K562 (cell line): Measurements from ENCODE around the gene NUP107. TPM values are rescaled to one million over a fixed set of nuclear protein-coding genes. Genes with fewer than 3 reads are reported as not detected.
A peak's percentile ranks its signal among the peaks of the same experiment; 100 is the strongest.

ENCODE experiments used
- ATAC-seq: fragments of 200-7000 bp; cut with Tn5 transposase; 3 replicates; pipeline ENCODE4 v1.9.1; 2020; ENCODE audit warnings: moderate library complexity
- BruUV-seq: library from RNA; stranded (reverse); fragments of 400-500 nt; replicated peaks from 2 replicates; lab custom pipeline; 2021; lab: Mats Ljungman, UMichigan
- CTCF ChIA-PET: fragments of 300-600 bp; formaldehyde crosslinking; extraction: SDS; loops from one replicate; lab custom pipeline; 2021; ENCODE audit warnings: low intra/inter-chr PET ratio; lab: Yijun Ruan, JAX
- POLR2A ChIA-PET: fragments of 300-600, 350-650 bp; sonication (Branson Sonifier 250); formaldehyde crosslinking; extraction: SDS; loops from one replicate; lab custom pipeline; 2021; ENCODE audit warnings: antibody characterized with exemption, inconsistent platforms; lab: Yijun Ruan, JAX
- DNase-seq, 4 experiments: peaks; one replicate each; pipeline versions ENCODE4 v3.0.0 to v3.0.0-alpha.2; 2011 to 2018; ENCODE audit warnings: low spot score in 3 of 4, mixed read lengths in 3 of 4; ENCODE audit errors: extremely low read depth in 1 of 4
- FAIRE-seq: peaks from 2 replicates; lab custom pipeline; 2011; peaks lifted over from hg19 to GRCh38; lab: Jason Lieb, UNC
- H2AFZ ChIP-seq: 2 replicates; pipeline ENCODE4 v1.6.0; 2011; ENCODE audit warnings: low read depth, low read length, control low read depth, inconsistent platforms
- H3K27ac ChIP-seq: fragments of 200-600 bp; 3 replicates; pipeline ENCODE4 v1.8.0; 2011; ENCODE audit warnings: low read depth, mild to moderate bottlenecking, control low read depth, inconsistent platforms, low read length, moderate library complexity, mixed read lengths; ENCODE audit errors: extremely low read depth
- H3K27me3 ChIP-seq, 2 experiments: fragments of 300-600 bp in 1 of 2; 2 replicates in 1 of 2; 3 replicates in 1 of 2; pipeline versions ENCODE4 v1.6.0 to v1.8.0; 2011; ENCODE audit warnings: inconsistent platforms in 2 of 2, low read length in 2 of 2, mild to moderate bottlenecking in 1 of 2, mixed read lengths in 1 of 2, moderate library complexity in 1 of 2; ENCODE audit not compliant: control insufficient read depth in 2 of 2, insufficient read depth in 2 of 2
- H3K36me3 ChIP-seq: fragments of 300-600 bp; 3 replicates; pipeline ENCODE4 v1.8.0; 2011; ENCODE audit warnings: mild to moderate bottlenecking, low read length, inconsistent platforms; ENCODE audit not compliant: control insufficient read depth, insufficient read depth
- H3K4me1 ChIP-seq, 2 experiments: fragments of 200-600 bp in 1 of 2; replicated peaks in 1 of 2; 2 replicates in 1 of 2; 3 replicates in 1 of 2; pipeline versions ENCODE4 v1.5.1 to v1.8.0; 2011; ENCODE audit warnings: inconsistent platforms in 2 of 2, low read length in 2 of 2, mild to moderate bottlenecking in 1 of 2, mixed read lengths in 1 of 2, moderate library complexity in 1 of 2; ENCODE audit not compliant: control insufficient read depth in 2 of 2, insufficient read depth in 2 of 2
- H3K4me2 ChIP-seq: 2 replicates; pipeline ENCODE4 v1.6.1; 2011; ENCODE audit warnings: low read length, control low read depth, inconsistent platforms, mixed read lengths; ENCODE audit not compliant: insufficient read depth
- H3K4me3 ChIP-seq: fragments of 200-600 bp; sonication (generic), shearing (Covaris generic); 2 replicates; pipeline ENCODE4 v1.5.1; 2016; ENCODE audit warnings: control low read depth, inconsistent platforms
- H3K79me2 ChIP-seq: fragments of 200-600 bp; 3 replicates; pipeline ENCODE4 v1.8.0; 2011; ENCODE audit warnings: low read length, inconsistent platforms; ENCODE audit not compliant: control insufficient read depth, insufficient read depth
- H3K9ac ChIP-seq, 2 experiments: 2 replicates each; pipeline versions ENCODE4 v1.6.0 to v1.6.1; 2011; ENCODE audit warnings: low read depth in 2 of 2, low read length in 2 of 2, control low read depth in 1 of 2, inconsistent platforms in 1 of 2, mild to moderate bottlenecking in 1 of 2, mixed read lengths in 1 of 2; ENCODE audit not compliant: insufficient read depth in 1 of 2
- H3K9me1 ChIP-seq: one replicate; pipeline ENCODE4 v1.6.0; 2011; ENCODE audit warnings: inconsistent platforms, mild to moderate bottlenecking, low read length, moderate library complexity; ENCODE audit not compliant: control insufficient read depth, insufficient read depth
- H3K9me3 ChIP-seq: replicated peaks from 2 replicates; pipeline ENCODE4 v1.5.1; 2011; ENCODE audit warnings: low read depth, low read length, inconsistent platforms; ENCODE audit not compliant: control insufficient read depth, insufficient read depth
- H4K20me1 ChIP-seq: replicated peaks from 2 replicates; pipeline ENCODE4 v1.6.1; 2011; ENCODE audit warnings: low read length, inconsistent platforms, mixed read lengths; ENCODE audit not compliant: control insufficient read depth, insufficient read depth
- ELF1 ChIP-seq: fragments of 200-800 bp; sonication (Bioruptor generic); IDR thresholded peaks from 2 replicates; pipeline ENCODE4 v1.6.1; 2016; ENCODE audit warnings: missing genetic modification characterization, missing compliant biosample characterization
- ILF3 ChIP-seq: fragments of 450-650 bp; IDR thresholded peaks from 2 replicates; pipeline ENCODE4 v1.6.1; 2018; ENCODE audit warnings: antibody characterized with exemption, mild to moderate bottlenecking, moderate library complexity, borderline replicate concordance
- NR1H2 ChIP-seq: sonication (generic); formaldehyde crosslinking; IDR thresholded peaks from 2 replicates; pipeline ENCODE4 v1.4.0; 2020; ENCODE audit warnings: mild to moderate bottlenecking, missing genetic modification reagents
- PRPF4 ChIP-seq: fragments of 200-400 bp; formaldehyde crosslinking; IDR thresholded peaks from one replicate; pipeline ENCODE4 v1.6.1; 2017; ENCODE audit warnings: low read length, low read depth, mild to moderate bottlenecking; ENCODE audit not compliant: insufficient read depth, poor library complexity, severe bottlenecking
- SMAD4 ChIP-seq: fragments of 250-450 bp; sonication (Bioruptor Pico); conservative IDR thresholded peaks from 2 replicates; pipeline ENCODE4 v1.8.0; 2021; ENCODE audit warnings: inconsistent platforms, mild to moderate bottlenecking, moderate library complexity
- TEAD1 ChIP-seq, 2 experiments: fragments of 450-650 bp in 1 of 2; sonication (generic) in 1 of 2; formaldehyde crosslinking; IDR thresholded peaks; 2 replicates each; pipeline versions ENCODE4 v1.4.0 to v1.8.0; 2020 to 2022; ENCODE audit warnings: mild to moderate bottlenecking in 2 of 2, missing genetic modification reagents in 1 of 2
- ZEB2 ChIP-seq: fragments of 450-650 bp; IDR thresholded peaks from 2 replicates; pipeline ENCODE4 v1.6.1; 2016
- ZNF121 ChIP-seq: sonication (generic); formaldehyde crosslinking; conservative IDR thresholded peaks from 2 replicates; pipeline ENCODE4 v1.8.0; 2022; ENCODE audit warnings: missing genetic modification reagents
- ZNF639 ChIP-seq, 2 experiments: fragments of 200-800 bp in 1 of 2; sonication (Bioruptor generic) in 1 of 2; sonication (generic) in 1 of 2; formaldehyde crosslinking in 1 of 2; IDR thresholded peaks in 1 of 2; conservative IDR thresholded peaks in 1 of 2; 2 replicates each; pipeline versions ENCODE4 v1.5.0 to v1.6.1; 2016 to 2020; ENCODE audit warnings: missing compliant biosample characterization in 1 of 2, missing genetic modification characterization in 1 of 2, missing genetic modification reagents in 1 of 2
- WGBS: fragments of 100-300 bp; shearing (Covaris generic); methylation state at CpG from one replicate; pipeline ENCODE4 v1.1.6; 2016; ENCODE audit warnings: low coverage, mixed read lengths; ENCODE audit not compliant: insufficient coverage; ENCODE audit errors: missing lambda C conversion rate; 5-methylcytosine and 5-hydroxymethylcytosine counted together
- in situ Hi-C: fragments of 300-500 bp; cut with MboI; formaldehyde crosslinking; loops from 4 replicates; pipeline ENCODE4 v1.15.0; 2018; ENCODE audit warnings: inconsistent platforms, mixed read lengths
- intact Hi-C: fragments of 100-400 bp; cut with micrococcal nuclease; formaldehyde crosslinking; loops from 2 replicates; pipeline ENCODE4 v1.14.2; 2022
- polyA plus RNA-seq, 8 experiments: library from polyadenylated mRNA; depleted of rRNA in 4 of 8; stranded (reverse) in 5 of 8; unstranded in 3 of 8; fragments of >200 nt; fragmentation: Nextera tagmentation in 2 of 8; fragmentation: Illumina TruSeq in 1 of 8; extraction: Ambion mirVana in 2 of 8; extraction: Trizol in 1 of 8; gene quantifications; 2 replicates each; pipeline versions ENCODE4 v1.2.1 to v1.2.3, GENCODE V29; 2011 to 2014; ENCODE audit warnings: inconsistent platforms in 1 of 8, missing spikeins in 1 of 8
- total RNA-seq, 7 experiments: library from RNA; depleted of rRNA in 6 of 7; stranded (reverse); fragments of >200 nt in 6 of 7; fragmentation: Illumina TruSeq in 2 of 7; extraction: Trizol in 2 of 7; gene quantifications; 2 replicates each; pipeline versions ENCODE4 v1.2.1 to v1.2.3, GENCODE V29; 2011 to 2021; ENCODE audit warnings: low replicate concordance in 1 of 7
- TF ChIP-seq, protein P1 (sequence below): fragments of 250-450 bp; sonication (Bioruptor Pico); IDR thresholded peaks from 2 replicates; pipeline ENCODE4 v1.8.0; 2021; ENCODE audit warnings: mild to moderate bottlenecking, moderate library complexity
- TF ChIP-seq, protein P2 (sequence below): fragments of 250-450 bp; sonication (Bioruptor Pico); IDR thresholded peaks from 2 replicates; pipeline ENCODE4 v1.8.0; 2022; ENCODE audit warnings: moderate library complexity, mild to moderate bottlenecking, inconsistent platforms

Gene NUP107
- total and polyA plus RNA-seq, 9 of the 15 experiments (the other 6 are each of a cell fraction or from before 2014, with no cell fraction given) = 129 to 277 (median 199) TPM

GRCh38 chr12:68768431-68768939 lies 81.7 kb downstream of the NUP107 start:
- H3K36me3 ChIP-seq = peaks cover 11% of the 10 kb centered on the region; the same call in 2 of the 3 replicates
- POLR2A ChIA-PET = no interaction called here
- H3K27ac ChIP-seq = no peak overlapping the region
- H3K9me1 ChIP-seq = no peaks in the 10 kb centered on the region
- H3K4me2 ChIP-seq = no peak overlapping the region
- no peaks in the 10 kb centered on the region for H3K27me3 ChIP-seq
- intact Hi-C loops = no loop called here
- no peaks in the 10 kb centered on the region for H3K79me2 ChIP-seq
- WGBS = 80% methylated on average over 4 of the region's 4 CpGs
- no peaks in the 10 kb centered on the region for H4K20me1 ChIP-seq
- DNase-seq (no peak), ATAC-seq (no peak), FAIRE-seq (peak; percentile 6)
- in situ Hi-C loops = no loop called here
- TF ChIP-seq ELF1 (tag) = no peak
- no peak for TF ChIP-seq ZEB2
- H3K4me1 ChIP-seq = peaks cover 5 to 9% of the 10 kb centered on the region in 2 experiments; a peak in 4 of 5 replicates
- H3K9ac ChIP-seq = no peak overlapping the region
- no peaks in the 10 kb centered on the region for H3K9me3 ChIP-seq
- CTCF ChIA-PET = no interaction called here
- no peak overlapping the region for H2AFZ ChIP-seq
- H3K4me3 ChIP-seq = no peak overlapping the region
- BruUV-seq = no TSS peak

GRCh38 chr12:68769941-68770340 lies 83.2 kb downstream of the NUP107 start:
- Histone ChIP-seq H3K36me3 (peaks cover 3% of the 10 kb centered on the region; the same call in 1 of the 3 replicates), H3K4me3 (no peak overlapping the region), H3K4me1 (peaks cover 5 to 9% of the 10 kb centered on the region in 2 experiments; a peak in 4 of 5 replicates), H3K9me1 (no peaks in the 10 kb centered on the region), H3K27ac (no peak overlapping the region), H3K9me3 (no peaks in the 10 kb centered on the region), H4K20me1 (no peaks in the 10 kb centered on the region), H3K9ac (no peak overlapping the region), H3K27me3 (no peaks in the 10 kb centered on the region), H3K4me2 (no peak overlapping the region), H2AFZ (no peak overlapping the region), H3K79me2 (no peaks in the 10 kb centered on the region)
- no peak for DNase-seq
- no peak for FAIRE-seq
- ChIA-PET CTCF (no interaction called here), POLR2A (interaction anchor here (0.7 to 0.8 kb wide), 2 partner anchors 14 to 24 kb away, joined by 3 to 4 read pairs; partner anchors contain the start of gene SLC35E3)
- ATAC-seq = no peak
- no TSS peak for BruUV-seq
- in situ Hi-C loops (no loop called here), intact Hi-C loops (no loop called here)
- 71% methylated on average over 1 of the region's 1 CpG for WGBS
- TF ChIP-seq PRPF4 (no peak), ZNF121 (CRISPR knock-in tag) (no peak), ZNF639 (CRISPR knock-in tag; conservative IDR thresholded peaks at IDR 0.05 in 1 of 2, IDR thresholded peaks at IDR 0.05 in 1 of 2) (no peak), SMAD4 (CRISPR knock-in tag) (no peak), TEAD1 (CRISPR knock-in tag; IDR thresholded peaks at IDR 0.05) (no peak), NR1H2 (CRISPR knock-in tag) (no peak), ILF3 (no peak)
- TF ChIP-seq, protein P1, sequence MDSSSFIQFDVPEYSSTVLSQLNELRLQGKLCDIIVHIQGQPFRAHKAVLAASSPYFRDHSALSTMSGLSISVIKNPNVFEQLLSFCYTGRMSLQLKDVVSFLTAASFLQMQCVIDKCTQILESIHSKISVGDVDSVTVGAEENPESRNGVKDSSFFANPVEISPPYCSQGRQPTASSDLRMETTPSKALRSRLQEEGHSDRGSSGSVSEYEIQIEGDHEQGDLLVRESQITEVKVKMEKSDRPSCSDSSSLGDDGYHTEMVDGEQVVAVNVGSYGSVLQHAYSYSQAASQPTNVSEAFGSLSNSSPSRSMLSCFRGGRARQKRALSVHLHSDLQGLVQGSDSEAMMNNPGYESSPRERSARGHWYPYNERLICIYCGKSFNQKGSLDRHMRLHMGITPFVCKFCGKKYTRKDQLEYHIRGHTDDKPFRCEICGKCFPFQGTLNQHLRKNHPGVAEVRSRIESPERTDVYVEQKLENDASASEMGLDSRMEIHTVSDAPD (CRISPR knock-in tag) = no peak
- TF ChIP-seq, protein P2, sequence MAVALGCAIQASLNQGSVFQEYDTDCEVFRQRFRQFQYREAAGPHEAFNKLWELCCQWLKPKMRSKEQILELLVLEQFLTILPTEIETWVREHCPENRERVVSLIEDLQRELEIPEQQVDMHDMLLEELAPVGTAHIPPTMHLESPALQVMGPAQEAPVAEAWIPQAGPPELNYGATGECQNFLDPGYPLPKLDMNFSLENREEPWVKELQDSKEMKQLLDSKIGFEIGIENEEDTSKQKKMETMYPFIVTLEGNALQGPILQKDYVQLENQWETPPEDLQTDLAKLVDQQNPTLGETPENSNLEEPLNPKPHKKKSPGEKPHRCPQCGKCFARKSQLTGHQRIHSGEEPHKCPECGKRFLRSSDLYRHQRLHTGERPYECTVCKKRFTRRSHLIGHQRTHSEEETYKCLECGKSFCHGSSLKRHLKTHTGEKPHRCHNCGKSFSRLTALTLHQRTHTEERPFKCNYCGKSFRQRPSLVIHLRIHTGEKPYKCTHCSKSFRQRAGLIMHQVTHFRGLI = no peak
